ENCODE results near the gene PEX14. TPM values are rescaled to one million over a fixed set of nuclear protein-coding genes. Genes with fewer than 3 reads are reported as not detected.

PEX14 gene
- total RNA-seq, 3 donors from 2014 or later, result 12.5 to 16.1 (median 14.8) TPM

- peak within 1 kb of the TSS; percentile 65 to 79 (median 72) for H3K4me3 ChIP-seq
- no peaks in the 10 kb centered on the region for H3K9me3 ChIP-seq
- H3K4me1 ChIP-seq, result peaks cover 0 to 5% of the 10 kb centered on the region in 2 donors
- peak within 1 kb of the TSS; percentile 50 to 70 for H3K27ac ChIP-seq
- no peaks in the 10 kb centered on the region for H3K36me3 ChIP-seq
- peak; percentile 64 to 78 for DNase-seq (ENCODE audit: low spot score in 2 of 2)
- H3K27me3 ChIP-seq, result no peaks in the 10 kb centered on the region
- TF ChIP-seq CTCF (IDR thresholded peaks at IDR 0.05), result peak; percentile 92 to 99 (median 96)
- peak; percentile 53 to 75 (median 62) for TF ChIP-seq POLR2AphosphoS5 (IDR thresholded peaks at IDR 0.05)
- no peak for TF ChIP-seq POLR2A (IDR thresholded peaks at IDR 0.05)
- intact Hi-C loops (cut with DNase I; ENCODE audit: low total_unique reads), result no loop called here
These were observed 44.3 kb upstream of the PEX14 start, which contains the start of gene CENPS for GRCh38 chr1:10430216-10431069. Gene CENPS, plus strand, starts transcription at chr1:10430433. Its CDS starts 85 bp downstream, at chr1:10430518.

- Histone ChIP-seq H3K4me3 (peak overlapping the region; percentile 65 to 79 (median 72)), H3K4me1 (peaks cover 0 to 5% of the 10 kb centered on the region in 2 donors), H3K27me3 (no peaks in the 10 kb centered on the region), H3K36me3 (no peaks in the 10 kb centered on the region), H3K9me3 (no peaks in the 10 kb centered on the region), H3K27ac (peak overlapping the region; percentile 50 to 70)
- intact Hi-C loops (cut with DNase I; ENCODE audit: low total_unique reads), result no loop called here
- no peak for TF ChIP-seq POLR2AphosphoS5 (IDR thresholded peaks at IDR 0.05)
- no peak for TF ChIP-seq POLR2A (IDR thresholded peaks at IDR 0.05)
- TF ChIP-seq CTCF (IDR thresholded peaks at IDR 0.05), result no peak
- no peak for DNase-seq (ENCODE audit: low spot score in 2 of 2)
These were observed 43.5 kb upstream of the PEX14 start for GRCh38 chr1:10431070-10431730.

DNA sequence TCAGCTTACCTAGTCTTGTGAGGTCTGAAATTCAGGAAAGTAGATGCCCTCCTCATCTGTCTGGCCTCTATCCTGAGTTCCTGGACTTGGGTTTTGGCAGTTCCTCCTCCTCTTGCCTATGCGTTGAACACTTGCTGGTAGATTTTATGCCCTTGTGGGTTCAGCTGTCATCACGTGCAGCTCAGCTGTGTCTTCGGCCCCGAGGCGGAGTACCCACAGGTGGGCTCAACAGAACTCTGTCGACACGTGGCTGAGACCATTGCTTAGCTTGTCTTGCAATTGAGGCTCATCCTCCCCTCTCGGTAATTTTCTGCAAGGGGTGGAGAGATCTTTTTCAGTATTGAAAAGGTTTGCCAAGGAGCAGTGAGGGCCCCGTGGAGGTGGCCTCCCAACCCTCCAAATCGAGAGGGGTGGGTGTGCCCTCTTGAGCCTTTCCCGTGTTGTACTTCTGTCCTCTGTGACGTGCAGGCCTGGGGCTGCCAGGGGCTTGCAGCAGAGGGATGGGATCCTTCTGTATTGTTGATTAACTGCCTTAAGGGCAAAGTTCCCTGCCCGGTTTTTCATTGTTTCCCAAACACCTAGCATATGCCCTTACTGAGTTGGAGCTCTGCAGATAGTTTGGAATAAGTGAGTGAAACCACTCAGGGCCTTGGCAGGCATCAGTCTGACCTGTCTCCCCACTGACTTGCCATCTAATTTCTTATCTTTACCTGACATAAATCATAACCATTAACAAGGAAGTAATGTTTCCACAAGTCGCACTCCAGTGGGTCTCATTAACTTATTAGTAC lies 41.6 kb upstream of the PEX14 start:
- intact Hi-C loops (cut with DNase I; ENCODE audit: low total_unique reads), result no loop called here
- H3K4me1 ChIP-seq, result peaks cover 0 to 5% of the 10 kb centered on the region in 2 donors

GRCh38 chr1:10433790-10434189 lies 41.0 kb upstream of the PEX14 start:
- H3K27ac ChIP-seq, result no peak overlapping the region
- intact Hi-C loops (cut with DNase I; ENCODE audit: low total_unique reads), result no loop called here
- H3K4me1 ChIP-seq, result peaks cover 0 to 5% of the 10 kb centered on the region in 2 donors
- no peak for DNase-seq (ENCODE audit: low spot score in 2 of 2)
- H3K27me3 ChIP-seq, result no peaks in the 10 kb centered on the region
- H3K9me3 ChIP-seq, result no peaks in the 10 kb centered on the region
- no peak overlapping the region for H3K4me3 ChIP-seq
- TF ChIP-seq POLR2A (IDR thresholded peaks at IDR 0.05) (no peak), CTCF (IDR thresholded peaks at IDR 0.05) (no peak), POLR2AphosphoS5 (IDR thresholded peaks at IDR 0.05) (no peak)
- no peaks in the 10 kb centered on the region for H3K36me3 ChIP-seq

More for the DNA sequence above, 41.6 kb upstream of the PEX14 start:
- H3K36me3 ChIP-seq, result no peaks in the 10 kb centered on the region
- H3K27me3 ChIP-seq, result no peaks in the 10 kb centered on the region
- TF ChIP-seq POLR2AphosphoS5 (IDR thresholded peaks at IDR 0.05) (no peak), CTCF (IDR thresholded peaks at IDR 0.05) (no peak), POLR2A (IDR thresholded peaks at IDR 0.05) (no peak)
- no peaks in the 10 kb centered on the region for H3K9me3 ChIP-seq
- no peak for DNase-seq (ENCODE audit: low spot score in 2 of 2)
- H3K4me3 ChIP-seq, result no peak overlapping the region
- no peak overlapping the region for H3K27ac ChIP-seq

All from breast epithelium (tissue), 4 donors.